H9 (cell line): ENCODE measurements around the gene PLEKHJ1. TPM values are rescaled to one million over a fixed set of nuclear protein-coding genes. Genes with fewer than 3 reads are reported as not detected.

Experiments
- DNase-seq: peaks from one replicate; pipeline ENCODE4 v3.0.0-alpha.2; 2017
- H2AFZ ChIP-seq: one replicate; pipeline ENCODE4 v1.6.1; 2013; ENCODE audit warnings: mild to moderate bottlenecking, low read length, control low read depth, moderate library complexity
- H2AK5ac ChIP-seq: 2 replicates; pipeline ENCODE4 v1.6.1; 2013; ENCODE audit warnings: low read length, control low read depth, mixed read lengths; ENCODE audit not compliant: insufficient read length
- H2BK120ac ChIP-seq: one replicate; pipeline ENCODE4 v1.6.1; 2013; ENCODE audit warnings: low read depth, mild to moderate bottlenecking, low read length, control low read depth, inconsistent platforms; ENCODE audit not compliant: poor library complexity, severe bottlenecking
- H2BK12ac ChIP-seq: 2 replicates; pipeline ENCODE4 v1.6.1; 2013; ENCODE audit warnings: low read length, control low read depth, mixed read lengths, low read depth; ENCODE audit not compliant: insufficient read length
- H2BK15ac ChIP-seq: 2 replicates; pipeline ENCODE4 v1.6.1; 2013; ENCODE audit warnings: low read depth, low read length, control low read depth
- H2BK20ac ChIP-seq: one replicate; pipeline ENCODE4 v1.6.1; 2013; ENCODE audit warnings: low read depth, mild to moderate bottlenecking, low read length, control low read depth, inconsistent platforms; ENCODE audit not compliant: poor library complexity, severe bottlenecking
- H2BK5ac ChIP-seq: 2 replicates; pipeline ENCODE4 v1.6.1; 2013; ENCODE audit warnings: low read length, control low read depth, mixed read lengths; ENCODE audit not compliant: insufficient read length
- H3K14ac ChIP-seq: 2 replicates; pipeline ENCODE4 v1.6.1; 2013; ENCODE audit warnings: low read length, control low read depth; ENCODE audit not compliant: insufficient read depth
- H3K18ac ChIP-seq: 2 replicates; pipeline ENCODE4 v1.6.1; 2013; ENCODE audit warnings: low read depth, mild to moderate bottlenecking, mixed read lengths, low read length, control low read depth; ENCODE audit not compliant: insufficient read length
- H3K23ac ChIP-seq: 2 replicates; pipeline ENCODE4 v1.6.1; 2013; ENCODE audit warnings: low read length, control low read depth, mixed read lengths, low read depth; ENCODE audit not compliant: insufficient read length
- H3K23me2 ChIP-seq: 2 replicates; pipeline ENCODE4 v1.6.1; 2013; ENCODE audit warnings: low read depth, mild to moderate bottlenecking, mixed read lengths, low read length, control low read depth; ENCODE audit not compliant: insufficient read length, poor library complexity, severe bottlenecking
- H3K27ac ChIP-seq: 2 replicates; pipeline ENCODE4 v1.5.1; 2013; ENCODE audit warnings: low read length, control low read depth, mixed read lengths, low read depth; ENCODE audit not compliant: insufficient read length
- H3K27me3 ChIP-seq: 2 replicates; pipeline ENCODE4 v1.6.1; 2013; ENCODE audit warnings: low read length, control low read depth, inconsistent platforms; ENCODE audit not compliant: insufficient read depth
- H3K4ac ChIP-seq: 2 replicates; pipeline ENCODE4 v1.6.1; 2013; ENCODE audit warnings: low read depth, mild to moderate bottlenecking, control low read depth, inconsistent platforms, low read length, moderate library complexity
- H3K4me1 ChIP-seq: 2 replicates; pipeline ENCODE4 v1.6.1; 2013; ENCODE audit warnings: low read length, control low read depth, inconsistent platforms; ENCODE audit not compliant: insufficient read depth
- H3K4me2 ChIP-seq: 2 replicates; pipeline ENCODE4 v1.6.1; 2013; ENCODE audit warnings: low read length, control low read depth, mixed read lengths; ENCODE audit not compliant: insufficient read length, insufficient read depth
- H3K56ac ChIP-seq: 2 replicates; pipeline ENCODE4 v1.6.1; 2013; ENCODE audit warnings: low read depth, mild to moderate bottlenecking, mixed read lengths, low read length, control low read depth; ENCODE audit not compliant: insufficient read length
- H3K79me1 ChIP-seq: 2 replicates; pipeline ENCODE4 v1.6.1; 2013; ENCODE audit warnings: low read depth, mild to moderate bottlenecking, moderate library complexity, low read length, control low read depth, inconsistent platforms; ENCODE audit not compliant: insufficient read depth, poor library complexity, severe bottlenecking
- H3K79me2 ChIP-seq: 2 replicates; pipeline ENCODE4 v1.6.1; 2013; ENCODE audit warnings: low read length, control low read depth, inconsistent platforms; ENCODE audit not compliant: insufficient read depth
- H3K9ac ChIP-seq: 2 replicates; pipeline ENCODE4 v1.6.1; 2013; ENCODE audit warnings: low read length, control low read depth, mixed read lengths; ENCODE audit not compliant: insufficient read length; ENCODE audit errors: extremely low read depth
- H3K9me3 ChIP-seq: one replicate; pipeline ENCODE4 v1.6.1; 2013; ENCODE audit warnings: low read depth, low read length, inconsistent platforms; ENCODE audit not compliant: control insufficient read depth
- H3T11ph ChIP-seq: one replicate; pipeline ENCODE4 v1.6.1; 2013; ENCODE audit warnings: mild to moderate bottlenecking, low read length, control low read depth, inconsistent platforms
- H4K20me1 ChIP-seq: one replicate; pipeline ENCODE4 v1.6.1; 2013; ENCODE audit not compliant: control insufficient read depth, insufficient read length, insufficient read depth
- H4K5ac ChIP-seq: 2 replicates; pipeline ENCODE4 v1.6.1; 2013; ENCODE audit warnings: low read depth, mild to moderate bottlenecking, mixed read lengths, low read length, control low read depth; ENCODE audit not compliant: insufficient read length
- H4K8ac ChIP-seq: replicated peaks from 2 replicates; pipeline ENCODE4 v1.6.1; 2013; ENCODE audit warnings: low read length, control low read depth, mixed read lengths, low read depth; ENCODE audit not compliant: insufficient read length
- H4K91ac ChIP-seq: 2 replicates; pipeline ENCODE4 v1.6.1; 2013; ENCODE audit warnings: low read depth, mild to moderate bottlenecking, moderate library complexity, mixed read lengths, low read length, control low read depth; ENCODE audit not compliant: insufficient read length
- H3K27ac Mint-ChIP-seq, 3 experiments: 2 replicates in 2 of 3; 3 replicates in 1 of 3; pipeline ENCODE4 v1.8.0; 2020 to 2021; ENCODE audit warnings: mixed read lengths in 3 of 3, mild to moderate bottlenecking in 1 of 3, moderate library complexity in 1 of 3
- H3K27me3 Mint-ChIP-seq: 2 replicates; pipeline ENCODE4 v1.8.0; 2021; ENCODE audit warnings: low read depth, mild to moderate bottlenecking, moderate library complexity, mixed read lengths
- H3K36me3 Mint-ChIP-seq, 3 experiments: 2 replicates in 2 of 3; 3 replicates in 1 of 3; pipeline ENCODE4 v1.8.0; 2020 to 2021; ENCODE audit warnings: low read depth in 3 of 3, mixed read lengths in 3 of 3; ENCODE audit not compliant: insufficient read depth in 1 of 3
- H3K4me1 Mint-ChIP-seq, 2 experiments: 2 replicates each; pipeline ENCODE4 v1.8.0; 2020; ENCODE audit warnings: mixed read lengths in 2 of 2
- H3K4me3 Mint-ChIP-seq, 2 experiments: 2 replicates in 1 of 2; 3 replicates in 1 of 2; pipeline ENCODE4 v1.8.0; 2020 to 2021; ENCODE audit warnings: mild to moderate bottlenecking in 2 of 2, mixed read lengths in 2 of 2, moderate library complexity in 1 of 2
- H3K9me3 Mint-ChIP-seq, 2 experiments: 2 replicates in 1 of 2; 3 replicates in 1 of 2; pipeline ENCODE4 v1.8.0; 2020; ENCODE audit warnings: mild to moderate bottlenecking in 2 of 2, mixed read lengths in 2 of 2, moderate library complexity in 1 of 2
- CTCF ChIP-seq: fragments of 200-600 bp; sonication (generic); conservative IDR thresholded peaks from 3 replicates; pipeline ENCODE4 v1.8.0; 2021; ENCODE audit warnings: antibody characterized with exemption, mild to moderate bottlenecking
- WGBS: extraction: QIAGEN DNeasy Blood & Tissue Kit; methylation state at CpG from one replicate; pipeline ENCODE4 v1.1.7; 2013; ENCODE audit warnings: missing lambda C conversion rate, low lambda C conversion rate, mixed read lengths; ENCODE audit not compliant: insufficient read length; ENCODE audit errors: extremely low coverage; 5-methylcytosine and 5-hydroxymethylcytosine counted together
- total RNA-seq: library from RNA; stranded (reverse); gene quantifications from 2 replicates; pipeline ENCODE4 v1.2.1, GENCODE V29; 2021

The PLEKHJ1 gene
- total RNA-seq, 1 experiment from 2014 or later = 139 TPM

DNA sequence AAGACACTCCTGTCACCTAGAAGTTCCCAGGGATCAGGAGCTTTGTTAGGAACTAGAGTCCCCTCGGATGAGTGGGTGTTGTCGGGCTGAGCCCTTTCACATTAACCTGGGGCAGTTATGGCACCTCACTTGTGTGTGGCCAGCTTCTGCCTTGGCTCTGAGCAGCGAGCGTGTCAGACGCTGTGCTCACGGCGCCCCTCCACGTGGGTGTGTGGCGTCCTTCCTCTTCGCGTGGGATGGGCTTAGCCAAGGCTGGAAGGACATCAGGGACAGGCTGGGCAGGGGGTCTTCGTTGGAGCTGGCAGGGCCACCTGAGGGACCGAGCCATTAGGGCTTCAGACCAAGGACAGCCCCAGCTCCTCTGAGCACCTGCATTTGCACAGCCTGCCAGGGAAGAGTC is 49.0 kb downstream of the PLEKHJ1 start:
- peak overlapping the region in 1 of 3 experiments; percentile 70; a peak in 3 of 7 replicates for H3K27ac Mint-ChIP-seq

More for the DNA sequence above, 49.0 kb downstream of the PLEKHJ1 start:
- Histone ChIP-seq H4K5ac (no peak overlapping the region), H4K91ac (no peak overlapping the region), H3K23me2 (no peaks in the 10 kb centered on the region), H3K9me3 (no peaks in the 10 kb centered on the region), H2BK12ac (no peak overlapping the region), H4K8ac (no peak overlapping the region), H4K20me1 (no peaks in the 10 kb centered on the region), H3K23ac (no peak overlapping the region), H3K14ac (no peak overlapping the region), H3K56ac (no peak overlapping the region), H2AK5ac (no peak overlapping the region), H3K27me3 (no peaks in the 10 kb centered on the region), H3K4me1 (no peaks in the 10 kb centered on the region), H3K27ac (no peak overlapping the region), H3K4me2 (no peak overlapping the region), H2BK20ac (no peak overlapping the region), H3T11ph (no peak overlapping the region), H2BK120ac (no peak overlapping the region), H3K9ac (no peak overlapping the region), H2BK5ac (peak overlapping the region; percentile 41), H3K79me1 (peaks cover 3% of the 10 kb centered on the region), H3K18ac (no peak overlapping the region), H3K79me2 (no peaks in the 10 kb centered on the region; the same call in 1 of the 2 replicates), H3K4ac (no peak overlapping the region), H2AFZ (no peak overlapping the region), H2BK15ac (no peak overlapping the region)
- TF ChIP-seq CTCF = no peak
- Mint-ChIP-seq H3K4me3 (no peak overlapping the region), H3K27me3 (no peaks in the 10 kb centered on the region), H3K4me1 (0 out of 4 replicates have a peak, but pooled peaks cover 0 to 5% of the 10 kb centered on the region in 2 experiments), H3K36me3 (peaks cover 21 to 53% (median 53%) of the 10 kb centered on the region in 3 experiments; a peak in 6 of 7 replicates), H3K9me3 (no peaks in the 10 kb centered on the region)
- WGBS = no CpG with 5 or more reads among the region's 13 CpGs
- DNase-seq = no peak
